GM12892 (cell line): ENCODE results near the gene WDR59.

Experiments
- POLR2A ChIP-seq: IDR thresholded peaks from 2 replicates; pipeline ENCODE4 v1.6.1; 2011; ENCODE audit warnings: low read depth, low read length, control low read depth
- POLR2AphosphoS5 ChIP-seq: IDR thresholded peaks from 2 replicates; pipeline ENCODE4 v1.6.1; 2011; ENCODE audit warnings: low read depth, low read length, control low read depth
- TAF1 ChIP-seq: IDR thresholded peaks from 2 replicates; pipeline ENCODE4 v1.6.1; 2011; ENCODE audit warnings: low read depth, mild to moderate bottlenecking, control low read depth, low read length, borderline replicate concordance

DNA sequence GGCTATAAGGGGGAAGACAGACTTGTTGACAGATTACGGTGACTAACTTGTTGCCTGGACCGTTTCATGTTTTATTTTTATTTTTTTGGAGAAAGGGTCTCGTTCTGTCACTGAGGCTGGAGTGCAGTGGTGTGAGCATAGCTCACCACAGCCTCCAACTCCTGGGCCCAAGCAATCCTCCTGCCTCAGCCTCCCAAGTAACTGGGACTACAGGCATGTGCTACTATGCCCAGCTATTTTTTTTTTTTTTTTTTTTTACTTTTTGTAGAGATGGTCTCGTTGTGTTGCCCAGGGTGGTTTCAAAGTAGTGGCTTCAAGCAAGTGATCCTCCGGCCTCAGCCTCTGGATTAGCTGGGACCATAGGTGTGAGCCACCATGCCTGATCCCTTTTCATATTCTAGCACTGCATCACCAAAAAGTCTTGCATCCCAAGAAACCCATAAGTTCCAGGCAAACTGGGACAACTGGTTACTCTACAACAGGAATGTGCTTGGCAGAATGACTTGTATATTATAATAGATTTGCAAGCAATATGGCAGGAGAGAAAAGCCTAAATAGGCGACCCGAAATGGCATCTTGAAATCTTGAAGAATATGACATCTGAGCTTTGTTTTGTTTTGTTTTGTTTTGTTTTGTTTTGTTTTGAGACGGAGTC, 2.2 kb upstream of the WDR59 start:
- TF ChIP-seq POLR2AphosphoS5 (no peak), TAF1 (no peak), POLR2A (no peak)
